LNCaP clone FGC (cell line): ENCODE data around the gene GRIP2.

Experiments used
- DNase-seq: peaks from one replicate; pipeline ENCODE4 v3.0.0-alpha.2; 2011; ENCODE audit warnings: low read depth
- H3K4me3 ChIP-seq: 2 replicates; pipeline ENCODE4 v1.5.1; 2011; ENCODE audit warnings: mild to moderate bottlenecking, low read depth, low read length, control low read depth
- TF ChIP-seq, protein P1 (sequence below): IDR thresholded peaks from 2 replicates; pipeline ENCODE4 v1.5.1; 2012; ENCODE audit warnings: mild to moderate bottlenecking; ENCODE audit not compliant: control insufficient read depth, insufficient read depth; ENCODE audit errors: extremely low read depth

The GRIP2 gene

DNA sequence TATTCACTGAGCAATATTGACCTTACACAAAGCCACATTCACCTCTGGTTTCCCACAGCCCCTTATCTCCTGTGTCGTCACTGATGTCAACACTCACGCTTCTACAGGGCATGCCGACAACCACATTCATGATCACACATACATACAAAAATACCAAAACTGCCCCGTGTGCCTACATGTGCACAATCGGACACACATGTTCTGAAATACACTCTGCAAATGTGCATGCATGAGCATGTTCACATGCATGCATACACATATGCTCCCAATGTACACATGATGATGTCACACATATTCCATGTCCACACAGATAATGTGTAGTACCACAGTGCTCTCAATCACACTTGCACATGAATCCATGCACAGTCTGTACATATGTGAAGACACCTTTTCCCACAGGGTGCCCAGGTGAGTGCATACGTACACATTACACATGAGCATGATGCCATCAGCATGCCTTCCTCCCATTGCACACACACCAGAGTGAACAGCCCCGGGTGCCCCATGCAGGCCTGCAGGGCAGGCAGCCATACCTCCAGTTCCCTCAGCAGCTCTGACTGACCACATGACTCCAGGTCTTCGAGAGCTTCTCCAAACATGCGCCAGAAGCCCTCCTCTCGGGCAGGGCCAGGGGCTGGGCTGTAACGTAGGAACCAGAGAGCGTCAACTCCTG is 37.0 kb downstream of the GRIP2 start:
- no peak overlapping the region for H3K4me3 ChIP-seq
- TF ChIP-seq, protein P1, sequence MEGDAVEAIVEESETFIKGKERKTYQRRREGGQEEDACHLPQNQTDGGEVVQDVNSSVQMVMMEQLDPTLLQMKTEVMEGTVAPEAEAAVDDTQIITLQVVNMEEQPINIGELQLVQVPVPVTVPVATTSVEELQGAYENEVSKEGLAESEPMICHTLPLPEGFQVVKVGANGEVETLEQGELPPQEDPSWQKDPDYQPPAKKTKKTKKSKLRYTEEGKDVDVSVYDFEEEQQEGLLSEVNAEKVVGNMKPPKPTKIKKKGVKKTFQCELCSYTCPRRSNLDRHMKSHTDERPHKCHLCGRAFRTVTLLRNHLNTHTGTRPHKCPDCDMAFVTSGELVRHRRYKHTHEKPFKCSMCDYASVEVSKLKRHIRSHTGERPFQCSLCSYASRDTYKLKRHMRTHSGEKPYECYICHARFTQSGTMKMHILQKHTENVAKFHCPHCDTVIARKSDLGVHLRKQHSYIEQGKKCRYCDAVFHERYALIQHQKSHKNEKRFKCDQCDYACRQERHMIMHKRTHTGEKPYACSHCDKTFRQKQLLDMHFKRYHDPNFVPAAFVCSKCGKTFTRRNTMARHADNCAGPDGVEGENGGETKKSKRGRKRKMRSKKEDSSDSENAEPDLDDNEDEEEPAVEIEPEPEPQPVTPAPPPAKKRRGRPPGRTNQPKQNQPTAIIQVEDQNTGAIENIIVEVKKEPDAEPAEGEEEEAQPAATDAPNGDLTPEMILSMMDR: no peak
- DNase-seq: no peak

DNA sequence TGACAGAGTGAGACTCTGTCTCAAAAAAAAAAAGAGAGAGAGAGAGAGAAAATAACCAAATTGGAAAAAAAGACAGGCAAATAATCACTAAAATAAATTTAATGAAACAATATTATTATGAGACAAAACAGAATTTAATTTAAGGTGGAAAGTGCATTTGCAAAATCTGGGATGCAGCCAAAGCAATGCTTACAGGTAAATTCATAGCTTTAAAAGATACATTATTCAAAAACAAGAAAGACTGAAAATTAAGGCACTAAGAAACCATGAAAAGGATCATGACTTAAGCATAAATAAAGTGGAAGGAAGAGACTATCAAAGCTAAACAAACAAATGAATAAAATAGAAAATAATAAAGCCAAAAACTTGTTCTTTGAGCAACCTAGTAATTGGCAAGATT is 37.7 kb downstream of the GRIP2 start:
- no peak overlapping the region for H3K4me3 ChIP-seq
- TF ChIP-seq, protein P1: no peak

DNA sequence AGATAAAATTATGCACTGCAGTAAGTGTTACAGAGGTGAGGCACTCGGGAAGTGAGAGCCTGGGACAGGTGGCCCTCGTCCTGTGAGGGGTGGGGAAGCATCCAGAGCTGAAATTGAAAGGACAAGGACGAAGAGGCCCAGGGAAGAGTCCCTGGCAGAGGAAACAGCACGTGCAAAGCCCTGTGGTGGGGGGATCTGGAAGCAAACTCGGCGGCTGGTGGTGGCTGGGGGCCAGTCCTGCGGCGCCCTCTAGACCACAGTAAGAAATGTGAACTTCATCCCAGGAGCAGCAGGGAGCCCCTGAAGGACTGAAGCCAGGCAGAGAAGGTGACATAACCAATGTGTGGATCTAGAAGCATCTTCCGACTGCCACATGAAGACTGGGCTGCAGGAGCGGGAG is 42.8 kb downstream of the GRIP2 start:
- no peak for DNase-seq
- no peak overlapping the region for H3K4me3 ChIP-seq
- TF ChIP-seq, protein P1: no peak

More for the DNA sequence above, 37.7 kb downstream of the GRIP2 start:
- DNase-seq: no peak

DNA sequence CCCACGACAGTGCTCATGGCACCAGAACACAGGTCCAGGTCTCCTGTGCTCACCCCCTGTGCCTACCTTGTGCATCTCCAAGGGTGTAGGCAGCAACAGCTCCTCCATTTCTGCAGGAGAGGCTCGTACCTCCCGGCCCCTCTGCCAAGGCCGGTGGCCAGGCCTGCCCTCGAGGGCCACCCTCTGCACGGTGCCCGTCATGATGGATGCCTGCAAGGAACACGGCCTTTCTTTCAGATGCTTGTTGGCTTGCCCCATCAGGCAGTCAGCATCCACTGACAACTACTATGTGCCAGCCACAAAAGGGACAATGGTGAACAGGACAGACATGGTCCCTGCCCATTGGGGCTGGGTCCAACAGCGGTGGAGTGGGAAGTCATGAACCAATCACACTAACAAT is 43.8 kb downstream of the GRIP2 start:
- DNase-seq: no peak
- no peak overlapping the region for H3K4me3 ChIP-seq
- TF ChIP-seq, protein P1: no peak

DNA sequence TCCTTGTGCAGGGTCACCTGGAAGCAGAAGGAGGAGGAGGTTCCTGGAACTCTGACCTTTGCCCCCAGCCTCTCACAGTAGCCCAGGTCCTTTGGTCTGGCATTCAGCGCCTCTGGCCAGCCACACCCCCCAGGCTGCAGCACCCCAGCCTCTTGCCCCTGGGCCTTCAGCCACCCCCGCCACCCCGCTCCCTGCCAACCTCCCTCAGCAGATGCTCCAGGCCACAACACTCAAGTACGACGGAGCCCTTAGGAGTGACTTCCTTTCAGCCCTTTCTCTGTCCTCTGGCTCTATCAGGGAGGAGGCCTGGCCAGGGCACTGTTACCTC is 45.2 kb downstream of the GRIP2 start:
- no peak overlapping the region for H3K4me3 ChIP-seq
- DNase-seq: no peak
- TF ChIP-seq, protein P1: no peak

DNA sequence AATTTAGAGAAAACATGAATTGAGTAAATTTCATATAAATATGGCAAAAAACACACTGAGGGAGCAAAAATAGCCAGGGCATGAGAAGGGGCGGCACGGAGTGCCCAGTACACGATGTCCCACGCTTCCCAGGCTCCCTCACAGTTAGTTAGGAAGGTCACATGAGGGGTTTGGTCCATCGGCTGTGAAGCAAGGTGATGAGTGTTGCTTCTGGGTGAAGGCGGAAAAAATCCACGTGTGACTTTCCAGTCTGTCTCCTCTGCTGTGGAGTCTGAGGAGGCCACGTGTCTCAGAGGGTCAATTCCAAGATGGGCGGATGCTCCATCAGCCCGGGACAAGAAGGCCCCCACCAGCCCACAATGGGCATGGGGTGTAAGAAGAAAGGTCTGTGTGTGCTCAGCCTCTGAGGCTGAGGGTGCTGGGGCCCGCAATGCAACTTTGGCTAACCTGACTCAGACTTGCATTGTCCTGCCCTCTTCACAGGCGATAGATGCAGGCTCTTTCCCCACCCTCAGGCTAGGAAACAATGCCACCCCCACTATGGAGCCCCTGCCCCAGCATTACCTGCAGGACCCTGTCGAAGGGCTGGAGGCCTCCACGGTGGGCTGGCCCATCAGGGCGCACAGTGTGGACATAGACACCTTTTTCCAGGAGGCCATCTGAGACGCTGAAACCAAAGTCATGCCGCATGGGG is 45.7 kb downstream of the GRIP2 start:
- H3K4me3 ChIP-seq: no peak overlapping the region
- TF ChIP-seq, protein P1: no peak
- no peak for DNase-seq
